Stimulated activated CD8-positive, alpha-beta memory T cell treated with anti-CD3 and anti-CD28 coated beads, Interleukin-12 subunit alpha, Interleukin-12 subunit beta, amount 100 ng/mL, for 24 hours (primary cell): Measurements from ENCODE around the gene CUL7.
"Not testable (repeated sequence)": the region's sequence is repeated elsewhere in the genome, so short reads cannot be mapped to it uniquely, and the experiment has no call there.

Experiments
- DNase-seq: peaks from one replicate; pipeline ENCODE4 v3.0.0-alpha.2; 2020; ENCODE audit errors: extremely low read depth

The CUL7 gene

GRCh38 chr6:43014434-43014909, 39.2 kb downstream of the CUL7 start:
- DNase-seq = no peak

DNA sequence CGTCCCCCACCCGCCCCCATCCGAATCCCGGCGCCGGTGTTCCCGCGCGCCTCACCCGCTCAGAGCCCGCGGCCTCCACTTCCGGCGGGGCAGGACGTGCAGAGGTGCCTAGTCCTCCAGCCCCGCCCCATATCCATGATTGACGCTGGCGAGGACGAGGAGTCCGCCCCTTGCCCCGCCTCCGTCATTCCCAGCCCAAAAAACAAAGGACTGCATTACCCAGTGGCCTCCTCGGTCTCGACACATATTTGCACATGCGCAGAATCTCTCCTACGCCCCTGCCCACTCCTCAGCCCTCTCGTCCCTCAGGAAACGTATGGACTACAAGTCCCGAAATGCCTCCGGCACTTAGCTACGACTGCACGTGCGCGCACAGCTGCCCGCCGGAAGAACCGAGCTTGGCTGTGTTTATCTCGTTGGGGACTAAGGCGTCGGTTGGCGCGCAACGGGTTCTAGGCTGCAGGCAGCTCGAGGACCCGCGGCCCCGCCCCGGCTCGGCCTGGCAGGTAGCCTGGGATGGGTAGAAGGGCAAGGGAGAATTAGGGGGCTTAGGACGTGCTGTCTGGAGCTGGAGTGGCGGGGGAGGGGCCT, 39.7 kb downstream of the CUL7 start, which contains the start of the genes KLHDC3 and MEA1:
Gene KLHDC3, plus strand, starts transcription at position 407 of the 591 bp plus-strand sequence. CDS start 2,944 bp downstream, outside the sequence.
Gene MEA1, minus strand, starts transcription at position 104 of the 591 bp plus-strand sequence. CDS start 133 bp downstream, outside the sequence.
- peak; percentile 96 for DNase-seq

DNA sequence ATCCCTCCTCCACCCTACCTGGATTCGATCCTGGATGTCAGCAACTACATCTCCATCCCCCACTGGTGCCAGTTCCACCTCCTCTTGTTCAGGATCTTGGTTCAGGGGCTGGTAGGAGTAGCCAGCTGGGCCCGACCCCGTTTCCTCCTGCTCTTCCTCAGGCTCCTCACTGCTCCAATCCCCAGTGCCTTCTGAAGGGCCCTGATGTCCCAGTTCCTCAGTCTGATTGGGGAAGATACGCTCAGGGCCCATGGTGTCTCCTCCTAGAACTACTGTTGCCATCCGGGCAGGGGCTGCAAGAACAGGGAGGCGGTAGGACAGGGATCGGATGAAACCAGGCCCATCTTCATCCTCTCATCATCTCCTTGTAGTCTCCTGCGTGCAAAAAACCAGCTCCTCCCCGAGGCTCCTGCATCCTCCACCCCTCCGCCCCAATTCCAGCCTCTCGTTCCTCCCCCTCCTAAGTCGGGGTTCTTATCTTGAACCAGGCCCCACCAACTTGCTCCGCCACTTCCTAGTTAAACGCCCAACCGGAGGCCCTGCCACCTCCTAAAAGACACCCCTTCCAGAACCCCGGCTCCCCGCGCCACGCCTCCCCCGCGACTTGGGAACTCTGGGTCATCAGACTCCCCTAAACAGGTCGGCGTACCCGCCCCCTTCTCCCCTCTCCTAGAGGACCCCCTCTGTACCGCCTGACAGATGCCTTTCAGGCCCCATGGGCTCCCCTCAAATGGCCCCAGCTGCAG, 40.4 kb downstream of the CUL7 start:
- no peak for DNase-seq

DNA sequence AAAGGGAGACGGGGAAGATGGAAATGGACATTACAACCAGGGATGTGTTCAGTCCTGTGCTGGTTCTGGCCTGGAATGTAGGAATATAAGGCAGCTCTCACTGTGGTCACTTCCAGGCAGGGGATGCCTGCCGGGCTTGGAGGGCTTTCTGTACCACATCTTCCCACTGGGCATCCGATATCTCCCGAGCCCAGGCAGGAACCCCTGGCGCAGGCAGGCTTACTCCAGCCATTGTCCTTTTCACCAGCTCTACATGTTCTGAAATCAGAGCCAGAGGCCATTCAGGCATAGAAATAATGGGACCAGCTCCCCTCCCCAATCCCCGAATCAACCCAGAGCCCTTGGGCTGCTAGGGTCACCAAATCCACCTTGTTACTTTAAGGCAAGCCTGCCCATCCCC, 41.3 kb downstream of the CUL7 start:
- no peak for DNase-seq

GRCh38 chr6:43011207-43011606, 42.4 kb downstream of the CUL7 start:
- no peak for DNase-seq

GRCh38 chr6:43009124-43009523, 44.5 kb downstream of the CUL7 start:
- no peak for DNase-seq

DNA sequence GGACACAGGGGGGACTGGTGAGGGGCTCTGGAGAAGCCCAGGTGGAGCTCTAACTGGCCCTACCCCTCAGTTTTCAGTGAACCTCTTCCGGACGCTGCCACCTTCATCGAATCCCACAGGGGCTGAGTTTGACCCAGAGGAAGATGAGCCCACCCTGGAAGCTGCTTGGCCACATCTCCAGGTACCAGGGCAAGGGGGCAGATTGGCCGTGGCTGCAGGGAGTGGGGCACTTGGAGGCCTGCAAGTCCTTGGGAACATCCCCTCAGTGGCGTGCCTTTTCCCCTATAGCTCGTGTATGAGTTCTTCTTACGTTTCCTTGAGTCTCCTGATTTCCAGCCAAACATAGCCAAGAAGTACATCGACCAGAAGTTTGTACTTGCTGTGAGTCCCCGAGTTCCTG, 46.5 kb downstream of the CUL7 start:
- DNase-seq = no peak

- no peak for DNase-seq
These were observed 47.4 kb downstream of the CUL7 start for GRCh38 chr6:43006251-43006650.

DNA sequence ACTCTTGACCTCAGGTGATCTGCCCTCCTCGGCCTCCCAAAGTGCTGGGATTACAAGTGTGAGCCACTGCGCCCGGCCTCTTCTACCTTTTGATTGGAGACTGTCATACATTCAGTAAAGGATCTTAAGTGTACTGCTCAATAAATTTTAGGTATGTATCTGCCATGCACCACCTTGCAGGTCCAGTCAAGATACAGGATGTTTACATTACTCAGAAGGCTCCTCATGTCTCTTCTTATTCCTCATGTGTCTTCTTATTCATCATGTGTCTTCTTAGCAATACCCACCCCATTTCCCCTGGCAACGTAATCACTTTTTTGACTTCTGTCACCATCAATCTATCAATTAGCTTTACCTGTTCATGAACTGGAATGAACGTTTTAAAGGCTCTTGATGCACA, 47.8 kb downstream of the CUL7 start:
- DNase-seq = no peak

- DNase-seq = no peak
These were observed 51.8 kb downstream of the CUL7 start for GRCh38 chr6:43001843-43002242.

DNA sequence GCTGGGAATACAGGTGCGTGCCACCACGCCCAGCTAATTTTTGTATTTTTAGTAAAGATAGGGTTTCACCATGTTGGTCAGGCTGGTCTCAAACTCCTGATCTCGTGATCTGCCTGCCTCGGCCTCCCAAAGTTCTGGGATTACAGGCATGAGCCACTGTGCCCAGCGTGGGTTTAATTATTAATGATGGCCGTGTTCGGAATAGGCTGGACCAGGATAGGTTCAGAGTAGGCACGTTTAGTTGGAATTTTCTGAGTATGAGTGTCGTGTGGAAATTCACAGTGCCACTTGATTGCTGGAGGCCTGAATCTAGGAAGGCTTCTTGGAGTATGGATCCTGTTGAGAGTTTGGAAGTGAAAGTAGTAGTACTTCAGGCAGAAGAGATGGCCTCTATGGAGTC, 55.4 kb downstream of the CUL7 start:
- DNase-seq = not testable (repeated sequence)

DNA sequence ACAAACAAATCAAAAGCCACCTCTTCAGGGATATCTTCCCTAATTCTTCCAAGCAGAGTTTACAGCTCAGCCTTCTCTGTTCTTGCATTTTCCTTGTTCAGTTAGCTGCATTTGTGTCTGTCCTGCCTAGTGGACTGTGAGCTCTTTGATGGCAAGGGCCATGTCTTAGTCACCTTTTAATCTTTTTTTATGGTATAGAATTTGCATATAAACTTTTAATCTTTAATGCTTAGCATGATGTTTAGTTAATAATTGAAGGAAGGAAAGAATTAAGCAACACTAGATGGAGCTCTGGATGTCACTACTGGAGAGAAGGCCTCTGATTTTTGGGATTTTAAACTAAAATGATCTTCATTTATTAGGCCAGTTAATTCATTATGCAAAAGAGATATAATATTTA, 57.1 kb downstream of the CUL7 start:
- no peak for DNase-seq

DNA sequence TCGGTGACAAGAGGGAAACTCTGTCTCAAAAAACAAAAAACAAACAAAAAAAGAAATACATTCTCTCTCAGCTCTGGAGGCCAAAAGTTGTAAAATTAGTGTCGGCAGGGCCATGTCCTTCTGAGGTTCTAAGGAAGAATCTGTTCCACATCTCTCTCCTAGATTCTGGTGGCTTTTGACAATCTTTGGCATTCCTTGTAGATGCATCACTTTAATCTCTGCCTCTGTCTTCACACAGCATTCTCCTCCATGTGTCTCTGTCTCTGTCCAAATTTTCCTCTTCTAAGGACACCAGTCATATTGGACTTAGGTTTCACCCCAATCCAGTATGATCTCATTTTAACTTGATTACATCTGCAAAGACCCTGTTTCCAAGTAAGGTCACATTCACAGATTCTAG, 60.2 kb downstream of the CUL7 start:
- no peak for DNase-seq

DNA sequence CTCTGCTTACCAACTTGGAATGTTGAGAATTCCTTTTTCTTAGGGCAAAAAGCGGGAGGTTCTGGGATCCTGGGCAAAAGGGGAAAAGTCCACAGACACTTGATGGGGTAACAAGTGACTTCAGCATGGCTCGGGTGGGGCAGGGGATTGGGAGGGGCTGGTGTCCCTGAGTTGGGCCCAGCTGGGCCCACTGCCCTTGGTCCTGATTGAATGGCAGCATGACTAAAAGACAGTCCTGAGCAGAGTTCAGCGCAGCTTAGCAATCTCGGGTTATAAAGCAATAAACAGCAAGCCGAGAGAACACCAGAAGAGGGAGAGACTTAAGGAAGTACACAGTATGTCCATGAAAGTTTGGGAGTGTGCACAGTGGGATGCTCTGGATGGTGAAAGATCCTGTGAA, 63.7 kb downstream of the CUL7 start:
- no peak for DNase-seq

- DNase-seq = no peak
These were observed 65.1 kb downstream of the CUL7 start for GRCh38 chr6:42988486-42989020.
